Duodenal mucosa (tissue), 2 donors: ENCODE measurements around the gene EPHX1.
A peak's percentile ranks its signal among the peaks of the same experiment; 100 is the strongest.
"Not testable (repeated sequence)": the region's sequence is repeated elsewhere in the genome, so short reads cannot be mapped to it uniquely, and the experiment has no call there.

Experiments used
- H3K27ac ChIP-seq: one replicate; pipeline ENCODE4 v1.7.0; 2013; ENCODE audit warnings: low read depth, low read length
- H3K27me3 ChIP-seq, 2 donors: one replicate each; pipeline ENCODE4 v1.7.0; 2013; ENCODE audit warnings: low read length in 2 of 2, control low read depth in 1 of 2; ENCODE audit not compliant: insufficient read depth in 2 of 2, control insufficient read depth in 1 of 2
- H3K36me3 ChIP-seq, 2 donors: one replicate each; pipeline ENCODE4 v1.7.0; 2013; ENCODE audit warnings: low read length in 2 of 2, control low read depth in 1 of 2; ENCODE audit not compliant: insufficient read depth in 2 of 2, control insufficient read depth in 1 of 2
- H3K4me1 ChIP-seq, 2 donors: one replicate each; pipeline ENCODE4 v1.7.0; 2013; ENCODE audit warnings: low read length in 2 of 2, control low read depth in 1 of 2; ENCODE audit not compliant: insufficient read depth in 2 of 2, control insufficient read depth in 1 of 2
- H3K4me3 ChIP-seq, 2 donors: one replicate each; pipeline ENCODE4 v1.7.0; 2013; ENCODE audit warnings: low read length in 2 of 2, low read depth in 1 of 2
- H3K9ac ChIP-seq, 2 donors: one replicate each; pipeline ENCODE4 v1.7.0; 2013; ENCODE audit warnings: low read length in 2 of 2, low read depth in 1 of 2
- H3K9me3 ChIP-seq, 2 donors: one replicate each; pipeline ENCODE4 v1.7.0; 2013; ENCODE audit warnings: low read length in 2 of 2, control low read depth in 1 of 2; ENCODE audit not compliant: control insufficient read depth in 1 of 2

EPHX1 gene

GRCh38 chr1:225777583-225778336 is 32.2 kb upstream of the EPHX1 start, which contains the start of gene SRP9:
SRP9 (plus strand) TSS chr1:225777826; CDS start chr1:225777941, 115 bp downstream.
- Histone ChIP-seq H3K9ac (peak within 1 kb of the TSS; percentile 88 to 89), H3K27me3 (no peaks in the 10 kb centered on the region), H3K9me3 (no peaks in the 10 kb centered on the region), H3K27ac (peak within 1 kb of the TSS; percentile 90), H3K4me3 (peak within 1 kb of the TSS; percentile 86 to 97), H3K36me3 (peaks cover 0 to 3% of the 10 kb centered on the region in 2 donors), H3K4me1 (peaks cover 14 to 16% of the 10 kb centered on the region in 2 donors)

DNA sequence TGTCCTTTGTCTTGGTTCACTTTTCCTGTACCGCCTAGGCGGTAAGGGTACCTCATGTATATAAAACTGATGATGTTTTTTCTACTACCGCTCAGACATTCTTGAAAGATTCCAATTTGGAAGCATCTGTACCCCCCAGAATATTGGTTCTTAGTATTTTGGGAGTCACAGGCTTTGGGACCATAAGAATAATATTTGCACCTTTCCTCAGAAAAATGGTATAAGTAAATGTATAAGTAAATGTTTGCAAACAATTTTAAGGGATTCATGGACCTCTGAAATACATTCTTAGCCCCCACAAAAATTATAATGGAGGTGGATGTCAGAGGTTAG is 31.6 kb upstream of the EPHX1 start:
- H3K27me3 ChIP-seq, result no peaks in the 10 kb centered on the region
- peak overlapping the region; percentile 90 for H3K27ac ChIP-seq
- H3K36me3 ChIP-seq, result peaks cover 0 to 4% of the 10 kb centered on the region in 2 donors
- peak overlapping the region; percentile 86 to 97 for H3K4me3 ChIP-seq
- peak overlapping the region; percentile 88 to 89 for H3K9ac ChIP-seq
- no peaks in the 10 kb centered on the region for H3K9me3 ChIP-seq
- H3K4me1 ChIP-seq, result peaks cover 10 to 12% of the 10 kb centered on the region in 2 donors

DNA sequence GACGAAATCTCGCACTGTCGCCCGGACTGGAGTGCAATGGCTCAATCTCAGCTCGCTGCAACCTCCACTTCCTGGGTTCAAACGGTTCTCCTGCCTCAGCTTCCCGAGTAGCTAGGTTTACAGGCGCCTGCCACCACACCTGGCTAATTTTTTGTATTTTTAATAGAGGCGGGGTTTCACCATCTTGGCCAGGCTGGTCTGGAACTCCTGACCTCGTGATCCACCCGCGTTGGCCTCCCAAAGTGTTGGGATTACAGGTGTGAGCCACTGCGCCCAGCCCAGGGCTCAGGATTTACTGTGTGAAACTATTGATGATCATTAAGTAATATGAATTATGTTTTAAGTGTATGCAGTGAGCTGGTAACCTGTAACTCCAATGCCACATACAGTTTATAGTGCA is 30.8 kb upstream of the EPHX1 start:
- not testable (repeated sequence) for H3K9me3 ChIP-seq, H3K27me3 ChIP-seq, H3K27ac ChIP-seq
- Histone ChIP-seq H3K4me3 (peak overlapping the region; percentile 86 to 97), H3K36me3 (peaks cover 0 to 11% of the 10 kb centered on the region in 2 donors), H3K4me1 (peaks cover 10 to 12% of the 10 kb centered on the region in 2 donors), H3K9ac (peak overlapping the region in 1 of 2 donors; percentile 88)

DNA sequence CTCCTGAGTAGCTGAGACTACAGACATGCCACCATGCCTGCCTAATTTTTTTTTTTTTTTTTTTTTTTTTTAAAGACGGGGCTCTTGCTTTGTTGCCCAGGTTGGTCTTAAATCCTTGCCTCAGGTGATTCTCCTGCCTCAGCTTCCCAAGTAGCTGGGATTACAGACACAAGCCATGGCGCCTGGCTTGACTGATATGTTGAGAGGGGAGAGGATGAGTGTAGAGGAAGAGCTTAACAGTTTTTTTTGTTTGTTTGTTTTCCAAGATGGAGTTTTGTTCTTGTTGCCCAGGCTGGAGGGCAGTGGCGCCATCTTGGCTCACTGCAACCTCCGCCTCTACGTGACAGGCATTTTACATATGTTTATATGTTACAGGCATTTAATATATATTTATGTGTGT is 29.8 kb upstream of the EPHX1 start:
- Histone ChIP-seq H3K36me3 (peaks cover 0 to 15% of the 10 kb centered on the region in 2 donors), H3K9me3 (no peaks in the 10 kb centered on the region), H3K4me1 (peaks cover 10 to 12% of the 10 kb centered on the region in 2 donors), H3K9ac (no peak overlapping the region), H3K4me3 (no peak overlapping the region), H3K27me3 (no peaks in the 10 kb centered on the region), H3K27ac (no peak overlapping the region)

DNA sequence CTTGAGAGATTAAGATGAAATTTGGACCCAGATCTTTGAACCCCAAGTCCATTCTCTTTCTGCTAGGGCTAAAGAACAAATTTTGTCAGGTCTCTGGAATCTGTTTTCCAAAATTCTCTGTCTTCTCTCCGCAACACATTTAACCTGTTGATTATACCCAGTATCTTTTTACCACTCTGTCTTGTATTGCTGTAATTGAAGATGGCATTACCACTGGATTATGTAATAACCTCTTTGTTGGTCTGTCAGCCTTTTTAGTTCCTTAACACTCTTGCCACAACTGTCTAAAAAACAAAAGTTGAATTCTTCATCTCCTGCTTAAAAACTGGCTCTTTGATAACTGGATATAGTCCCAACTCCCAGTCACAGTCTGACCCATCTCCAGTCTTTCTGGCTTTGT is 29.3 kb upstream of the EPHX1 start:
- no peak overlapping the region for H3K27ac ChIP-seq
- H3K4me3 ChIP-seq, result no peak overlapping the region
- no peaks in the 10 kb centered on the region for H3K9me3 ChIP-seq
- peaks cover 10 to 12% of the 10 kb centered on the region in 2 donors for H3K4me1 ChIP-seq
- no peak overlapping the region for H3K9ac ChIP-seq
- H3K36me3 ChIP-seq, result peaks cover 0 to 17% of the 10 kb centered on the region in 2 donors
- no peaks in the 10 kb centered on the region for H3K27me3 ChIP-seq

GRCh38 chr1:225789142-225789541 is 20.8 kb upstream of the EPHX1 start:
- peaks cover 19 to 62% of the 10 kb centered on the region in 2 donors for H3K36me3 ChIP-seq
- H3K4me1 ChIP-seq, H3K4me3 ChIP-seq: not testable (repeated sequence)

DNA sequence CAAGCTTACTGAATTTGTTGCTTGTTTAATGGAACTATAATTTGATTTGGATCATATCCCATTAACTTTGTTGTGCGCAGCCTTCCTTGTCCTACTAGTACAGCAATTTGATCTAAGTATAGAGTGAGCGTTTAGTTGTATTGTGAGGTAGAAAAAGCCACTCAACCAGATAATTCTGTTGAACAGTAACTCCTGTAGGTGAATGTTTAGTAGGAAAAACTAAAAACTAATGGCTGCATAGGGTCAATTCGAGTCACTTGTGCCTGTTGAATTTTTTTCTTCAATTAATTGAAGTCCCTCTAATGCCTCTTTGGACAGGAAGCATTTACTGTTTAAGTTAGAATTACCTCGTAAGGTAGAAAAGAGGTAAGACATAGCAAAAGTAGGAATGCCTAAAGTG is 15.0 kb upstream of the EPHX1 start:
- Histone ChIP-seq H3K9me3 (peaks cover 0 to 2% of the 10 kb centered on the region in 2 donors), H3K4me3 (no peak overlapping the region), H3K9ac (no peak overlapping the region), H3K4me1 (no peaks in the 10 kb centered on the region), H3K27me3 (no peaks in the 10 kb centered on the region), H3K36me3 (peaks cover 11 to 24% of the 10 kb centered on the region in 2 donors), H3K27ac (no peak overlapping the region)

More at GRCh38 chr1:225789142-225789541, 20.8 kb upstream of the EPHX1 start:
- not testable (repeated sequence) for H3K9me3 ChIP-seq, H3K27me3 ChIP-seq, H3K9ac ChIP-seq, H3K27ac ChIP-seq

DNA sequence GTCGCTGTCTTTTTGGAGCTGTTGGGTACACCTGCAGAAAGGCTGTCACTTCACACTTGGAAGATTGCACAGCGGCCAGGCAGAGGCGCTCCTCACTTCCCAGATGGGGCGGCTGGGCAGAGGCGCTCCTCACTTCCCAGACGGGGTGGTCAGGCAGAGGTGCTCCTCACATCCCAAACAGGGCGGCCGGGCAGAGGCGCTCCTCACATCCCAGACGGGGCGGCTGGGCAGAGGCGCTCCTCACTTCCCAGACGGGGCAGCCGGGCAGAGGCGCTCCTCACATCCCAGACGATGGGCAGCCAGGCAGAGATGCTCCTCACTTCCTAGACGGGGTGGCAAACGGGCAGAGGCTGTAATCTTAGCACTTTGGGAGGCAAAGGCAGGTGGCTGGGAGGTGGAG is 13.8 kb upstream of the EPHX1 start:
- H3K9ac ChIP-seq, H3K4me1 ChIP-seq, H3K9me3 ChIP-seq, H3K4me3 ChIP-seq, H3K27me3 ChIP-seq, H3K27ac ChIP-seq: not testable (repeated sequence)
- H3K36me3 ChIP-seq, result peaks cover 5 to 13% of the 10 kb centered on the region in 2 donors

GRCh38 chr1:225801146-225801545 is 8.8 kb upstream of the EPHX1 start:
- H3K9me3 ChIP-seq, H3K36me3 ChIP-seq, H3K4me3 ChIP-seq, H3K27me3 ChIP-seq, H3K4me1 ChIP-seq, H3K27ac ChIP-seq, H3K9ac ChIP-seq: not testable (repeated sequence)

GRCh38 chr1:225806249-225806648 is 3.7 kb upstream of the EPHX1 start:
- Histone ChIP-seq H3K4me3 (no peak overlapping the region), H3K4me1 (peaks cover 6 to 9% of the 10 kb centered on the region in 2 donors), H3K27me3 (no peaks in the 10 kb centered on the region)

More at GRCh38 chr1:225806249-225806648, 3.7 kb upstream of the EPHX1 start:
- no peaks in the 10 kb centered on the region for H3K36me3 ChIP-seq
- H3K27ac ChIP-seq, result no peak overlapping the region
- H3K9me3 ChIP-seq, result no peaks in the 10 kb centered on the region
- no peak overlapping the region for H3K9ac ChIP-seq
